Heart right ventricle (tissue), 16 donors: ENCODE data around the gene CREB3L2. TPM values are rescaled to one million over a fixed set of nuclear protein-coding genes. Genes with fewer than 3 reads are reported as not detected.

ENCODE experiments used
- ATAC-seq, 8 donors: fragments of 200-7000 bp; cut with Tn5 transposase; one replicate each; pipeline ENCODE4 v1.9.1; 2020; ENCODE audit warnings: mild to moderate bottlenecking in 8 of 8, moderate library complexity in 8 of 8, moderate number of reproducible peaks in 1 of 8
- DNase-seq, 2 donors: peaks; one replicate each; pipeline ENCODE4 v3.0.0-alpha.2; 2020
- H3K27ac ChIP-seq, 10 donors: fragments of 200-600 bp; sonication (generic) in 2 of 10; one replicate each; pipeline versions ENCODE4 v1.5.0 to v1.8.0; 2020 to 2022; ENCODE audit warnings: mild to moderate bottlenecking in 3 of 10
- H3K27me3 ChIP-seq, 7 donors: fragments of 200-600 bp; one replicate each; pipeline ENCODE4 v1.8.0; 2021 to 2022; ENCODE audit warnings: mild to moderate bottlenecking in 2 of 7
- H3K36me3 ChIP-seq, 9 donors: fragments of 200-600 bp; sonication (generic) in 1 of 9; one replicate each; pipeline versions ENCODE4 v1.5.0 to v1.8.0; 2020 to 2022; ENCODE audit warnings: mild to moderate bottlenecking in 2 of 9
- H3K4me1 ChIP-seq, 9 donors: fragments of 200-600 bp; sonication (generic) in 1 of 9; one replicate each; pipeline versions ENCODE4 v1.5.0 to v1.8.0; 2020 to 2022; ENCODE audit warnings: mild to moderate bottlenecking in 4 of 9
- H3K4me3 ChIP-seq, 10 donors: fragments of 200-600 bp; sonication (generic) in 2 of 10; one replicate each; pipeline versions ENCODE4 v1.5.0 to v1.8.0; 2020 to 2022; ENCODE audit warnings: mild to moderate bottlenecking in 7 of 10, moderate library complexity in 2 of 10
- H3K9me3 ChIP-seq, 11 donors: fragments of 200-600 bp in 10 of 11; sonication (generic) in 2 of 11; one replicate each; pipeline versions ENCODE4 v1.5.0 to v1.8.0; 2013 to 2022; ENCODE audit warnings: mild to moderate bottlenecking in 2 of 11, control low read depth in 1 of 11, moderate library complexity in 1 of 11
- CTCF ChIP-seq, 9 donors: fragments of 200-600 bp; sonication (generic) in 2 of 9; IDR thresholded peaks; one replicate each; pipeline versions ENCODE4 v1.5.0 to v1.8.0; 2021 to 2022; ENCODE audit warnings: antibody characterized with exemption in 9 of 9, mild to moderate bottlenecking in 5 of 9, moderate library complexity in 1 of 9
- WGBS, 2 donors: extraction: QIAGEN DNeasy Blood & Tissue Kit; methylation state at CpG; one replicate each; pipeline ENCODE4 v1.1.7; 2013; ENCODE audit warnings: inconsistent platforms in 1 of 2; 5-methylcytosine and 5-hydroxymethylcytosine counted together
- intact Hi-C, 10 donors: fragments of 100-400 bp; cut with DNase I; formaldehyde crosslinking; loops; one replicate each; pipeline versions ENCODE4 v1.11.1 to v1.14.2; 2022
- polyA plus RNA-seq, 2 donors: library from polyadenylated mRNA; stranded (reverse); fragments of 200-250 nt; gene quantifications; one replicate each; pipeline ENCODE4 v1.2.3, GENCODE V29; 2013
- total RNA-seq, 10 donors: library from RNA; stranded (reverse); fragmentation: NEBNext Ultra II Directional in 3 of 10; extraction: Animal tissue kit (Norgen Biotek cat#: 25700) in 3 of 10; gene quantifications; one replicate each; pipeline versions ENCODE4 v1.2.1 to v1.2.4, GENCODE V29; 2021 to 2023
- donor health status: Arrhythmogenic right ventricular cardiomyopathy.
- donor health status: ischemic (EF 13 %, LVEDD 7.1; RV severe dilation, severe dysfunction).
- donor health status: healthy with polysubstance abuse.
- donor health status: DM: no; HTN: yes; CAD: no.
- donor health status: DM: no; HTN: no; CAD: no.
- donor health status: ischemic (EF 25% LVEDD 6.9; RV normal size, moderate dysfunction).
- donor health status: ischemic (EF 25% LVEDD 5.7; RV mildly dilated, moderate dysfunction).
- donor health status: healthy.
- donor health status: DM: yes; HTN: yes; CAD: no.
- donor health status: Ischemic cardiomyopathy.
- donor health status: ischemic (EF 35%, LVEDD 5.7; RV mildly dilated, moderate dysfunction).
- donor health status: nonischemic (EF 11% LVEDD 7.7; RV severe dilation, severe dysfunction).
- donor health status: DM: yes; HTN: yes; CAD: no.
- donor health status: PGD.
- donor health status: ischemic (EF 29% LVEDD 5.4; RV normal size, mild dysfunction).
- donor health status: nonischemic (EF 23%, LVEDD 6.1; RV moderate dilation, normal function).

Gene CREB3L2
- total and polyA plus RNA-seq, 12 donors: 4.2 to 34.2 (median 23.3) TPM

- TF ChIP-seq CTCF (IDR thresholded peaks at IDR 0.05): no peak
- WGBS, 2 donors: 86 to 90% methylated on average over 20 of the region's 20 CpGs
- Histone ChIP-seq H3K9me3 (peaks cover 0 to 15% (median 0%) of the 10 kb centered on the region in 11 donors), H3K36me3 (peaks cover 0 to 97% (median 53%) of the 10 kb centered on the region in 9 donors), H3K27me3 (no peaks in the 10 kb centered on the region), H3K4me1 (peaks cover 0 to 54% (median 30%) of the 10 kb centered on the region in 9 donors), H3K27ac (peak overlapping the region in 8 of 10 donors; percentile 17 to 72 (median 55)), H3K4me3 (no peak overlapping the region)
- ATAC-seq (no peak), DNase-seq (no peak)
- intact Hi-C loops: loop anchor here in 1 of 10 donors (10.0 kb wide), 1 partner anchor 65 kb away; no protein-coding TSS in a partner anchor
Observed at GRCh38 chr7:137879357-137880158, 122.3 kb downstream of the CREB3L2 start.

- DNase-seq (peak; percentile 60 to 76), ATAC-seq (peak; percentile 36 to 88 (median 72))
- Histone ChIP-seq H3K27ac (peak overlapping the region in 8 of 10 donors; percentile 4 to 72 (median 60)), H3K9me3 (peaks cover 0 to 15% (median 0%) of the 10 kb centered on the region in 11 donors), H3K36me3 (peaks cover 0 to 97% (median 44%) of the 10 kb centered on the region in 9 donors), H3K4me3 (no peak overlapping the region), H3K4me1 (peaks cover 0 to 64% (median 38%) of the 10 kb centered on the region in 9 donors), H3K27me3 (no peaks in the 10 kb centered on the region)
- intact Hi-C loops: no loop called here
- 51 to 80% methylated on average over 8 of the region's 8 CpGs for WGBS, 2 donors
- no peak for TF ChIP-seq CTCF (IDR thresholded peaks at IDR 0.05)
Observed at GRCh38 chr7:137878333-137878961, 123.4 kb downstream of the CREB3L2 start.

GRCh38 chr7:137877027-137877675 lies 124.7 kb downstream of the CREB3L2 start:
- no peak for DNase-seq
- Histone ChIP-seq H3K27ac (peak overlapping the region in 8 of 10 donors; percentile 9 to 72 (median 60)), H3K4me3 (no peak overlapping the region), H3K9me3 (peaks cover 0 to 11% (median 0%) of the 10 kb centered on the region in 11 donors), H3K4me1 (peaks cover 0 to 62% (median 39%) of the 10 kb centered on the region in 9 donors), H3K27me3 (no peaks in the 10 kb centered on the region), H3K36me3 (peaks cover 0 to 85% (median 31%) of the 10 kb centered on the region in 9 donors)
- 44 to 52% methylated on average over 5 of the region's 5 CpGs for WGBS, 2 donors
- no peak for TF ChIP-seq CTCF (IDR thresholded peaks at IDR 0.05)
- intact Hi-C loops: no loop called here
- ATAC-seq: no peak

- 98 to 100% methylated on average over 4 of the region's 4 CpGs for WGBS, 2 donors
- H3K9me3 ChIP-seq: no peaks in the 10 kb centered on the region
- DNase-seq (no peak), ATAC-seq (no peak)
- no peak for TF ChIP-seq CTCF (IDR thresholded peaks at IDR 0.05)
- peaks cover 0 to 71% (median 17%) of the 10 kb centered on the region in 9 donors for H3K36me3 ChIP-seq
- intact Hi-C loops: no loop called here
- no peak overlapping the region for H3K4me3 ChIP-seq
- H3K27ac ChIP-seq: peak overlapping the region in 2 of 10 donors; percentile 3 to 53
- peaks cover 0 to 68% (median 39%) of the 10 kb centered on the region in 9 donors for H3K4me1 ChIP-seq
- no peaks in the 10 kb centered on the region for H3K27me3 ChIP-seq
Observed at GRCh38 chr7:137875746-137876145, 126.1 kb downstream of the CREB3L2 start.
